Right lung (tissue), 5 donors: ENCODE data around the gene NCL. TPM values are rescaled to one million over a fixed set of nuclear protein-coding genes. Genes with fewer than 3 reads are reported as not detected.
"Not testable (repeated sequence)": the region's sequence is repeated elsewhere in the genome, so short reads cannot be mapped to it uniquely, and the experiment has no call there.

Experiments
- DNase-seq, 2 donors: peaks; one replicate each; pipeline ENCODE4 v3.0.0-alpha.2; 2013
- polyA plus RNA-seq, 5 donors: library from polyadenylated mRNA; unstranded; fragments of 120-200 nt; gene quantifications; one replicate each; pipeline versions ENCODE4 v1.2.1 to v1.2.3, GENCODE V29; 2013; ENCODE audit warnings: inconsistent platforms in 1 of 5, low replicate concordance in 1 of 5; ENCODE audit not compliant: insufficient read length in 5 of 5, insufficient read depth in 1 of 5

Gene NCL
- polyA plus RNA-seq, 5 donors, result 767 to 1,092 (median 942) TPM

GRCh38 chr2:231410293-231411004, 53.8 kb downstream of the NCL start:
- no peak for DNase-seq

DNA sequence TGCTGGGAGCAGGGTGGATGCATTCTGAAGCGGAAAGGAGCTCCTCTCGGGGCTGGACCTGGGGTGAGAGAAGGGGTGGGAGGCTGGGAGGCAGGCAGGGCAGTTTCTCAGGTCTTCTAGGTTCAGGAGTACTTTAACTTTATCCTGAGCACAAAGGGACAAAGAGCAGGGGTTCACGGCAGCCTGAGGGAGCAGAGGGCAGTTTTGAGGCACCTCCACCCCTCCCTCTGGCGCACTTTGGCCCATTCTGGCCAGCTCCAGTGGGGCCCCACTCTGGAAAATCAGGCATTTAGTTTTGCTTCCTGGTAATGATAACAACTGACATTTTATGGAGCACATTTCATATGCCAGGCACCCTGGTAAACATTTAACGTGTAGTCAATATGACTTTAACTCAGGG, 54.5 kb downstream of the NCL start:
- DNase-seq, result no peak

DNA sequence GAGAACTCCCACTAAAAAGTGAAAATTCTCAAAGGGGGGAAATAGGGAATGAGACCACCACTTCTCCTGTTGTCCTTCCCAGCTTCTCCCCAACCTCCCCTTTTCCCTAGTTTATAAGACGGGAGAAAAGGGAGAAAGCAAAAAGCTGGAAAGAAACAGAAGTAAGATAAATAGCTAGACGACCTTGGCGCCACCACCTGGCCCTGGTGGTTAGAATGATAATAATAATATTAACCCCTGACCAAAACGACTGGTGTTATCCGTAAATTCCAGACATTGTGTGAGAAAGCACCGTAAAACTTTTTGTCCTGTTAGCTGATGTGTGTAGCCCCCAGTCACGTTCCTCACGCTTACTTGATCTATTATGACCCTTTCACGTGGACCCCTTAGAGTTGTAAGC, 56.0 kb downstream of the NCL start:
- not testable (repeated sequence) for DNase-seq

DNA sequence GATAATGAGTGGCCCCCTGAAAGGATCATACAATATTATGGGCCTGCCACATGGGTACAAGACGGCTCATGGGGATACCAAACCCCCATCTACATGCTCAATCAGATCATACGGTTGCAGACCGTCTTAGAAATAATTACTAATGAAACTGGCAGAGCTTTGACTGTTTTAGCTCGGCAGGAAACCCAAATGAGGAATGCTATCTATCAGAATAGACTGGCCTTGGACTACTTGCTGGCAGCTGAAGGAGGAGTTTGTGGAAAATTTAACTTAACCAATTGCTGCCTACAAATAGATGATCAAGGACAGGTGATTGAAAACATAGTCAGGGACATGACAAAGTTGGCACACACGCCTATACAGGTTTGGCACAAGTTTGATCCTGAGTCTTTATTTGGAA, 56.6 kb downstream of the NCL start:
- not testable (repeated sequence) for DNase-seq

GRCh38 chr2:231405601-231406367, 58.5 kb downstream of the NCL start:
- DNase-seq, result not testable (repeated sequence)

DNA sequence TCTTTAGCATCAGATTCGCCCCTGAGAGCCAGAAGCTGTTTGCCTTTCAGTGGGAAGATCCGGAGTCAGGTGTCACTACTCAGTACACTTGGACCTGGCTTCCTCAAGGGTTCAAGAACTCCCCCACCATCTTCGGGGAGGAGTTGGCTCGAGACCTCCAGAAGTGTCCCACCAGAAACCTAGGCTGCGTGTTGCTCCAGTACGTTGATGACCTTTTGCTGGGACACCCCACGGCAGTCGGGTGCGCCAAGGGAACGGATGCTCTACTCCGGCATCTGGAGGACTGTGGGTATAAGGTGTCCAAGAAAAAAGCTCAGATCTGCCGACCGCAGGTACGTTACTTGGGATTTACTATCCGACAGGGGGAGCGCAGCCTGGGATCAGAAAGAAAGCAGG, 60.1 kb downstream of the NCL start:
- not testable (repeated sequence) for DNase-seq

Other genes with a start within 250 kb of the NCL start
- 1 to 10 TPM; 2.0 to 5.2 (median 3.3) TPM for gene B3GNT7, start 68.8 kb downstream of the NCL start, polyA plus RNA-seq
- under 1 TPM; 0.34 to 0.75 (median 0.55) TPM for gene NMUR1, start 66.0 kb upstream of the NCL start, polyA plus RNA-seq
- gene TEX44, start 128.4 kb upstream of the NCL start, polyA plus RNA-seq, result under 1 TPM in 1 of 5 donors, not detected in 4; 0.15 TPM
- 1,000 to 10,000 TPM; 1,677 to 2,311 (median 2,160) TPM for gene PTMA, start 244.0 kb upstream of the NCL start, polyA plus RNA-seq